A549 (cell line): ENCODE data around the gene IFNA1. TPM values are rescaled to one million over a fixed set of nuclear protein-coding genes. Genes with fewer than 3 reads are reported as not detected.

Experiments used
- ATAC-seq, 2 experiments: fragments of 200-7000 bp in 1 of 2; fragments of >200 bp in 1 of 2; cut with Nextera tagmentation in 1 of 2; cut with Tn5 transposase in 1 of 2; 3 replicates each; pipeline versions ENCODE4 v1.8.0 to v1.9.1; 2018 to 2020; ENCODE audit warnings: mild to moderate bottlenecking in 1 of 2, moderate library complexity in 1 of 2
- CTCF ChIA-PET: fragments of 300-600 bp; sonication (Branson Sonifier 250); formaldehyde crosslinking; extraction: SDS; loops from one replicate; lab custom pipeline; 2021; ENCODE audit warnings: antibody characterized with exemption, inconsistent platforms; lab: Yijun Ruan, JAX
- POLR2A ChIA-PET: fragments of 350-600 bp; formaldehyde crosslinking; extraction: SDS; loops from one replicate; lab custom pipeline; 2021; ENCODE audit warnings: antibody characterized with exemption, inconsistent platforms; lab: Yijun Ruan, JAX
- DNase-seq, 2 experiments: peaks; one replicate each; pipeline versions ENCODE4 v3.0.0 to v3.0.0-alpha.2; 2011 to 2016; ENCODE audit warnings: low read depth in 1 of 2, low spot score in 1 of 2
- FAIRE-seq: peaks from 2 replicates; lab custom pipeline; 2011; peaks lifted over from hg19 to GRCh38; lab: Jason Lieb, UNC
- H3K27ac ChIP-seq, 2 experiments: fragments of >200 bp; sonication (Bioruptor Twin); formaldehyde crosslinking; 3 replicates each; pipeline ENCODE4 v1.5.1; 2016 to 2017
- H3K4me1 ChIP-seq: fragments of >200 bp; sonication (Bioruptor Twin); formaldehyde crosslinking; 3 replicates; pipeline ENCODE4 v1.6.1; 2016
- H3K4me2 ChIP-seq: fragments of >200 bp; sonication (Bioruptor Twin); formaldehyde crosslinking; 3 replicates; pipeline ENCODE4 v1.6.1; 2016
- H3K4me3 ChIP-seq: fragments of >200 bp; sonication (Bioruptor Twin); formaldehyde crosslinking; 3 replicates; pipeline ENCODE4 v1.5.1; 2016
- H3K9me3 ChIP-seq: fragments of >200 bp; sonication (Bioruptor Twin); formaldehyde crosslinking; 3 replicates; pipeline ENCODE4 v1.6.1; 2016
- CBX8 ChIP-seq: fragments of 200-600 bp; sonication (generic); IDR thresholded peaks from 2 replicates; pipeline ENCODE4 v1.6.1; 2016
- CHD4 ChIP-seq: fragments of 200-600 bp; sonication (generic); IDR thresholded peaks from 2 replicates; pipeline ENCODE4 v1.6.1; 2016; ENCODE audit warnings: antibody characterized with exemption, mild to moderate bottlenecking, borderline replicate concordance
- CTCF ChIP-seq: fragments of >200 bp; sonication (Bioruptor Twin); formaldehyde crosslinking; IDR thresholded peaks from 3 replicates; pipeline ENCODE4 v1.5.1; 2016
- E2F6 ChIP-seq: IDR thresholded peaks from 2 replicates; pipeline ENCODE4 v1.6.1; 2012; ENCODE audit warnings: low read depth, borderline replicate concordance
- EHF ChIP-seq: fragments of 250-450 bp; sonication (Bioruptor Pico); IDR thresholded peaks from 2 replicates; pipeline ENCODE4 v1.5.0; 2020; ENCODE audit warnings: mild to moderate bottlenecking
- ELK1 ChIP-seq: fragments of 150-350 bp; IDR thresholded peaks from 2 replicates; pipeline ENCODE4 v1.6.1; 2014; ENCODE audit warnings: low read depth, mild to moderate bottlenecking, low read length
- EP300 ChIP-seq, 2 experiments: fragments of >200 bp; sonication (Bioruptor Twin); formaldehyde crosslinking; IDR thresholded peaks; 2 replicates in 1 of 2; 3 replicates in 1 of 2; pipeline ENCODE4 v1.6.1; 2016 to 2017
- FOSL2 ChIP-seq, 2 experiments: fragments of 450-650 bp in 1 of 2; fragments of >200 bp in 1 of 2; sonication (Bioruptor Twin) in 1 of 2; formaldehyde crosslinking; IDR thresholded peaks; 2 replicates each; pipeline versions ENCODE4 v1.5.0 to v1.6.1; 2016 to 2020; ENCODE audit warnings: mild to moderate bottlenecking in 1 of 2, moderate library complexity in 1 of 2
- HDAC2 ChIP-seq: fragments of 200-600 bp; sonication (generic); IDR thresholded peaks from 2 replicates; pipeline ENCODE4 v1.6.1; 2016
- HES2 ChIP-seq: fragments of >200 bp; sonication (Bioruptor Twin); formaldehyde crosslinking; IDR thresholded peaks from 2 replicates; pipeline ENCODE4 v1.6.1; 2016
- HEYL ChIP-seq: fragments of 250-450 bp; sonication (Bioruptor Pico); IDR thresholded peaks from 2 replicates; pipeline ENCODE4 v1.8.0; 2021; ENCODE audit warnings: mild to moderate bottlenecking, moderate library complexity
- HOXB13 ChIP-seq: fragments of 250-450 bp; sonication (Bioruptor Pico); IDR thresholded peaks from 2 replicates; pipeline ENCODE4 v1.5.0; 2020; ENCODE audit warnings: low read depth, mild to moderate bottlenecking, moderate library complexity
- KDM1A ChIP-seq: fragments of 200-600 bp; sonication (generic); IDR thresholded peaks from 2 replicates; pipeline ENCODE4 v1.6.1; 2016; ENCODE audit warnings: low read depth, mild to moderate bottlenecking
- MAFK ChIP-seq: fragments of 450-650 bp; IDR thresholded peaks from 2 replicates; pipeline ENCODE4 v1.6.1; 2014; ENCODE audit not compliant: partially characterized antibody
- MAX ChIP-seq: IDR thresholded peaks from 2 replicates; pipeline ENCODE4 v1.6.1; 2012
- NFE2L2 ChIP-seq: fragments of 150-350 bp; conservative IDR thresholded peaks from 2 replicates; pipeline ENCODE4 v1.6.1; 2014; ENCODE audit warnings: low read length
- NPAS2 ChIP-seq: fragments of 250-450 bp; sonication (Bioruptor Pico); IDR thresholded peaks from 2 replicates; pipeline ENCODE4 v1.8.0; 2022; ENCODE audit warnings: mild to moderate bottlenecking, moderate library complexity, borderline replicate concordance
- PBX3 ChIP-seq: IDR thresholded peaks from 2 replicates; pipeline ENCODE4 v1.6.1; 2012
- RAD21 ChIP-seq, 2 experiments: fragments of >200 bp in 1 of 2; sonication (Bioruptor Twin) in 1 of 2; formaldehyde crosslinking in 1 of 2; IDR thresholded peaks in 1 of 2; conservative IDR thresholded peaks in 1 of 2; 2 replicates in 1 of 2; 3 replicates in 1 of 2; pipeline ENCODE4 v1.6.1; 2012 to 2018; ENCODE audit warnings: inconsistent platforms in 1 of 2
- SMC3 ChIP-seq: fragments of >200 bp; sonication (Bioruptor Twin); formaldehyde crosslinking; IDR thresholded peaks from 3 replicates; pipeline ENCODE4 v1.6.1; 2018; ENCODE audit warnings: inconsistent platforms
- SREBF2 ChIP-seq: fragments of 450-650 bp; IDR thresholded peaks from 2 replicates; pipeline ENCODE4 v1.6.1; 2014; ENCODE audit warnings: mild to moderate bottlenecking, moderate library complexity
- TFCP2L1 ChIP-seq: fragments of 250-450 bp; sonication (Bioruptor Pico); IDR thresholded peaks from 2 replicates; pipeline ENCODE4 v1.5.0; 2021; ENCODE audit warnings: mild to moderate bottlenecking
- TP53 ChIP-seq: fragments of 250-450 bp; sonication (Bioruptor Pico); IDR thresholded peaks from 2 replicates; pipeline ENCODE4 v1.5.0; 2021; ENCODE audit warnings: mild to moderate bottlenecking, moderate library complexity
- USF2 ChIP-seq: fragments of 450-650 bp; IDR thresholded peaks from 2 replicates; pipeline ENCODE4 v1.6.1; 2014; ENCODE audit warnings: antibody characterized with exemption
- ZC3H11A ChIP-seq: fragments of 450-650 bp; IDR thresholded peaks from 2 replicates; pipeline ENCODE4 v1.6.1; 2014; ENCODE audit warnings: antibody characterized with exemption, mild to moderate bottlenecking
- ZSCAN20 ChIP-seq: fragments of 250-450 bp; sonication (Bioruptor Pico); IDR thresholded peaks from 2 replicates; pipeline ENCODE4 v1.8.0; 2022; ENCODE audit warnings: mild to moderate bottlenecking, moderate library complexity
- whole genome bisulfite sequencing: methylation state at CpG from one replicate; pipeline ENCODE4 v1.1.6; 2017; ENCODE audit errors: missing lambda C conversion rate; 5-methylcytosine and 5-hydroxymethylcytosine counted together
- polyA plus RNA-seq, 4 experiments: library from polyadenylated mRNA; depleted of rRNA in 3 of 4; stranded (reverse); fragments of >200 nt; fragmentation: RNase III in 1 of 4; extraction: RNeasy Plus Mini Kit Qiagen cat#74134 plus additional on column Dnase treatment in 1 of 4; gene quantifications; 2 replicates in 3 of 4; 3 replicates in 1 of 4; pipeline ENCODE4 v1.2.3, GENCODE V29; 2011 to 2017

IFNA1 gene
- polyA plus RNA-seq, 2 of the 4 experiments (the other 2 are of a cell fraction) = not detected

- POLR2A ChIA-PET = no interaction called here
- no peak for TF ChIP-seq NFE2L2
- no peak for TF ChIP-seq CBX8
- no peak for TF ChIP-seq TFCP2L1
- TF ChIP-seq USF2 = no peak
- no peak for TF ChIP-seq PBX3
- TF ChIP-seq HES2 = no peak
- TF ChIP-seq HEYL (CRISPR knock-in tag) = no peak
- TF ChIP-seq FOSL2 (IDR thresholded peaks at IDR 0.05) = no peak
- no peak for TF ChIP-seq FOSL2 (CRISPR knock-in tag; IDR thresholded peaks at IDR 0.05)
- TF ChIP-seq MAFK = no peak
- TF ChIP-seq EP300 (IDR thresholded peaks at IDR 0.05) = no peak
- TF ChIP-seq NPAS2 = no peak
- no peak for TF ChIP-seq ZC3H11A
- no peak for TF ChIP-seq E2F6
- TF ChIP-seq ZSCAN20 (CRISPR knock-in tag) = no peak
- TF ChIP-seq, all 56 proteins: peak for 0
- Histone ChIP-seq H3K4me3 (no peak overlapping the region), H3K4me2 (no peak overlapping the region), H3K27ac (no peak overlapping the region), H3K4me1 (no peaks in the 10 kb centered on the region), H3K9me3 (no peaks in the 10 kb centered on the region)
- CTCF ChIA-PET = interaction anchor here (1.1 to 2.3 kb wide), 6 partner anchors 10 to 369 kb away, joined by 3 to 27 read pairs (median 4); partner anchors contain the start of gene MTAP
- ATAC-seq (no peak), FAIRE-seq (no peak), DNase-seq (no peak)
- WGBS = 79% methylated on average over 2 of the region's 2 CpGs
Observed at GRCh38 chr9:21432672-21433425, 7.4 kb upstream of the IFNA1 start.

GRCh38 chr9:21434202-21435014, 5.8 kb upstream of the IFNA1 start:
- ChIA-PET CTCF (interaction anchor here (0.6 to 2.3 kb wide), 44 partner anchors 9 to 810 kb away, joined by 3 to 27 read pairs (median 4); partner anchors contain the start of gene MTAP), POLR2A (interaction anchor here (1.1 to 1.3 kb wide), 2 partner anchors 13 to 99 kb away, joined by 4 read pairs; no protein-coding TSS in a partner anchor)
- Histone ChIP-seq H3K9me3 (no peaks in the 10 kb centered on the region), H3K4me2 (peak overlapping the region; percentile 5; the same call in 1 of the 3 replicates), H3K4me3 (no peak overlapping the region), H3K4me1 (no peaks in the 10 kb centered on the region), H3K27ac (no peak overlapping the region)
- 15% methylated on average over 9 of the region's 9 CpGs for WGBS
- peak; percentile 65 to 84; a peak in 4 of 6 replicates for ATAC-seq
- peak; percentile 28 to 77 for DNase-seq
- no peak for FAIRE-seq
- TF ChIP-seq NFE2L2 (no peak), KDM1A (no peak), RAD21 (conservative IDR thresholded peaks at IDR 0.05 in 1 of 2, IDR thresholded peaks at IDR 0.05 in 1 of 2) (peak; percentile 70 to 74), CHD4 (no peak), HOXB13 (CRISPR knock-in tag) (no peak), MAX (no peak), EP300 (IDR thresholded peaks at IDR 0.05) (no peak), CTCF (peak; percentile 86), HDAC2 (no peak), TP53 (no peak), PBX3 (no peak), SMC3 (peak; percentile 79), SREBF2 (no peak), NPAS2 (no peak), EHF (no peak), ELK1 (no peak)
